SKM-1 treated with dmso at 0.1 percent for 144 hours (cell line): ENCODE data around the gene HAPSTR1.
A peak's percentile ranks its signal among the peaks of the same experiment; 100 is the strongest.
"Not testable (repeated sequence)": the region's sequence is repeated elsewhere in the genome, so short reads cannot be mapped to it uniquely, and the experiment has no call there.

Experiments used
- DNase-seq: peaks from one replicate; lab custom pipeline; 2025; ENCODE audit not compliant: unreplicated experiment; lab: John Stamatoyannopoulos, UW

The HAPSTR1 gene

GRCh38 chr16:9090960-9091866 is at the start of gene HAPSTR1:
TSS of gene HAPSTR1 (plus strand) at chr16:9091644. CDS start at chr16:9092045, 401 bp downstream.
- peak; percentile 99 for DNase-seq

GRCh38 chr16:9042533-9042932 is 48.9 kb upstream of the HAPSTR1 start:
- no peak for DNase-seq

- DNase-seq, result no peak
Observed at GRCh38 chr16:9042964-9043680, 48.3 kb upstream of the HAPSTR1 start.

GRCh38 chr16:9045562-9045961 is 45.9 kb upstream of the HAPSTR1 start:
- not testable (repeated sequence) for DNase-seq

- DNase-seq, result no peak
Observed at GRCh38 chr16:9046667-9047055, 44.8 kb upstream of the HAPSTR1 start.

- peak; percentile 76 for DNase-seq
Observed at GRCh38 chr16:9047689-9048301, 43.6 kb upstream of the HAPSTR1 start.

- no peak for DNase-seq
Observed at GRCh38 chr16:9048302-9048700, 43.1 kb upstream of the HAPSTR1 start.

GRCh38 chr16:9049241-9049640 is 42.2 kb upstream of the HAPSTR1 start:
- DNase-seq, result no peak

GRCh38 chr16:9050102-9050830 is 41.2 kb upstream of the HAPSTR1 start:
- DNase-seq, result peak; percentile 31

- no peak for DNase-seq
Observed at GRCh38 chr16:9053006-9053601, 38.3 kb upstream of the HAPSTR1 start.

- DNase-seq, result no peak
Observed at GRCh38 chr16:9054460-9054859, 37.0 kb upstream of the HAPSTR1 start.

- DNase-seq, result no peak
Observed at GRCh38 chr16:9055115-9055514, 36.3 kb upstream of the HAPSTR1 start.

GRCh38 chr16:9055661-9056060 is 35.8 kb upstream of the HAPSTR1 start:
- no peak for DNase-seq

GRCh38 chr16:9056061-9056460 is 35.4 kb upstream of the HAPSTR1 start:
- DNase-seq, result no peak

- no peak for DNase-seq
Observed at GRCh38 chr16:9058211-9058610, 33.2 kb upstream of the HAPSTR1 start.

GRCh38 chr16:9060225-9060624 is 31.2 kb upstream of the HAPSTR1 start:
- no peak for DNase-seq

- DNase-seq, result peak; percentile 83
Observed at GRCh38 chr16:9061358-9061813, 30.1 kb upstream of the HAPSTR1 start.

GRCh38 chr16:9062301-9062700 is 29.1 kb upstream of the HAPSTR1 start:
- DNase-seq, result no peak

- DNase-seq, result no peak
Observed at GRCh38 chr16:9065077-9065476, 26.4 kb upstream of the HAPSTR1 start.

GRCh38 chr16:9068886-9069285 is 22.6 kb upstream of the HAPSTR1 start:
- no peak for DNase-seq

GRCh38 chr16:9070254-9070653 is 21.2 kb upstream of the HAPSTR1 start:
- DNase-seq, result no peak
